ENCODE results near the gene PAH. TPM values are rescaled to one million over a fixed set of nuclear protein-coding genes. Genes with fewer than 3 reads are reported as not detected.

PAH gene
- total RNA-seq, 2 experiments from 2014 or later, result not detected

- no peaks in the 10 kb centered on the region for H3K36me3 Mint-ChIP-seq (ENCODE audit: low read depth)
- peaks cover 1% of the 10 kb centered on the region for H3K27me3 Mint-ChIP-seq
- no peaks in the 10 kb centered on the region for H3K4me1 Mint-ChIP-seq
- no peak overlapping the region for H3K27ac Mint-ChIP-seq
- H3K9me3 Mint-ChIP-seq, result no peaks in the 10 kb centered on the region
- POLR2A ChIA-PET, result no interaction called here
- CTCF ChIA-PET, result interaction anchor here (0.6 kb wide), 1 partner anchor 939 kb away, joined by 3 read pairs; no protein-coding TSS in a partner anchor
- H3K4me3 Mint-ChIP-seq, result no peak overlapping the region
- no peak for DNase-seq
Measured at GRCh38 chr12:102816816-102817434, 100.1 kb downstream of the PAH start.

GRCh38 chr12:102814691-102815367 is 102.2 kb downstream of the PAH start:
- DNase-seq, result no peak
- Mint-ChIP-seq H3K36me3 (ENCODE audit: low read depth) (no peaks in the 10 kb centered on the region), H3K4me3 (no peak overlapping the region), H3K27me3 (peaks cover 1% of the 10 kb centered on the region), H3K4me1 (no peaks in the 10 kb centered on the region), H3K27ac (no peak overlapping the region), H3K9me3 (no peaks in the 10 kb centered on the region)
- POLR2A ChIA-PET, result no interaction called here
- CTCF ChIA-PET, result no interaction called here

DNA sequence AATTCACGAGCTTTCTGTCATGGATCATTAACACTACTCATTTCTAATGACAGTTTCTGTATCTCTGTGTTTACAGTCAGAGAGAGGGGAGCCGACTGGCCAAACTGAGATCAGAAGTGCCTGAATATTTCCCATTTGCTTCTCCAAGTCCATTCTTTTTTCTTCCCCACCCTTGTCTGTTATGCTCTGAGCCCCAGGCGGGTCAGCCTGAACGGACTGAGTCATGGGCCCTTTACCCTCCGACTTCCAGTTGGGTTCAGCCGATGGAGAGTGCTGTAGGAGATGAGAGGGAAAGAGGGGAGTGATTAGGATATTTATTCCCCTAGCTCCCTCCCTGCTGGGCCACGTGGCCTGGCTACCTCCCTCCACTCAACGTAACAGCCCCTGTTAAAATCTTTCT is 104.7 kb downstream of the PAH start:
- Mint-ChIP-seq H3K27me3 (peaks cover 1% of the 10 kb centered on the region), H3K4me1 (no peaks in the 10 kb centered on the region), H3K4me3 (no peak overlapping the region), H3K9me3 (no peaks in the 10 kb centered on the region), H3K27ac (no peak overlapping the region), H3K36me3 (ENCODE audit: low read depth) (no peaks in the 10 kb centered on the region)
- POLR2A ChIA-PET, result no interaction called here
- CTCF ChIA-PET, result no interaction called here
- DNase-seq, result no peak

GRCh38 chr12:102811110-102811737 is 105.8 kb downstream of the PAH start:
- H3K27ac Mint-ChIP-seq, result no peak overlapping the region
- H3K27me3 Mint-ChIP-seq, result peaks cover 1% of the 10 kb centered on the region
- no peaks in the 10 kb centered on the region for H3K36me3 Mint-ChIP-seq (ENCODE audit: low read depth)
- H3K4me1 Mint-ChIP-seq, result no peaks in the 10 kb centered on the region
- DNase-seq, result no peak
- no peaks in the 10 kb centered on the region for H3K9me3 Mint-ChIP-seq
- H3K4me3 Mint-ChIP-seq, result no peak overlapping the region
- POLR2A ChIA-PET, result no interaction called here
- CTCF ChIA-PET, result interaction anchor here (0.7 to 1.5 kb wide), 4 partner anchors 9 to 1358 kb away, joined by 3 read pairs; no protein-coding TSS in a partner anchor

GRCh38 chr12:102808412-102808811 is 108.6 kb downstream of the PAH start:
- ChIA-PET CTCF (no interaction called here), POLR2A (no interaction called here)
- Mint-ChIP-seq H3K4me3 (no peak overlapping the region), H3K4me1 (no peaks in the 10 kb centered on the region), H3K27ac (no peak overlapping the region), H3K9me3 (peaks cover 3% of the 10 kb centered on the region), H3K27me3 (peaks cover 1% of the 10 kb centered on the region), H3K36me3 (ENCODE audit: low read depth) (no peaks in the 10 kb centered on the region)
- no peak for DNase-seq

DNA sequence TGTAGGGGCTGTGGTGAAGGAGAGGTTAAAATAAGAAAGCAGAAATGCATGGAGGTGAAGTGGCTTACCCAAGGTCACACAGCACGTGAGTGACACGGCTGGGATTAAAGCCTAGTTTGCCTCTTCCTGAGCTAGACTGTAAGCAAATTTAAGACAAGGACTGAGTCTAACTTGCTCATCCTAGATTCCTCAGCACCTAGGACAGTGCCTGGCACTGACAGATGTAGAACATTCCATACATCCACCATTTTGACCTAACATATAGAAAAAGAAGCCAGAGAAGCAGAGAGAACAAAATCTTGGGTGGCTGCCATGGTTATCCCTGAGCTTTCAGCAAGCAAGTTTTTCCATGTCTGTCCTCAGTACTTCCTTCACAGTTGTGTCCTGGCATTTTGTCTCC is 110.5 kb downstream of the PAH start:
- Mint-ChIP-seq H3K27ac (no peak overlapping the region), H3K27me3 (no peaks in the 10 kb centered on the region), H3K4me1 (no peaks in the 10 kb centered on the region), H3K4me3 (no peak overlapping the region), H3K36me3 (ENCODE audit: low read depth) (no peaks in the 10 kb centered on the region), H3K9me3 (peaks cover 3% of the 10 kb centered on the region)
- ChIA-PET POLR2A (no interaction called here), CTCF (no interaction called here)
- no peak for DNase-seq

GRCh38 chr12:102806110-102806509 is 110.9 kb downstream of the PAH start:
- Mint-ChIP-seq H3K27ac (no peak overlapping the region), H3K4me3 (no peak overlapping the region), H3K4me1 (no peaks in the 10 kb centered on the region), H3K9me3 (peaks cover 3% of the 10 kb centered on the region), H3K27me3 (no peaks in the 10 kb centered on the region), H3K36me3 (ENCODE audit: low read depth) (no peaks in the 10 kb centered on the region)
- ChIA-PET POLR2A (no interaction called here), CTCF (no interaction called here)
- DNase-seq, result no peak

DNA sequence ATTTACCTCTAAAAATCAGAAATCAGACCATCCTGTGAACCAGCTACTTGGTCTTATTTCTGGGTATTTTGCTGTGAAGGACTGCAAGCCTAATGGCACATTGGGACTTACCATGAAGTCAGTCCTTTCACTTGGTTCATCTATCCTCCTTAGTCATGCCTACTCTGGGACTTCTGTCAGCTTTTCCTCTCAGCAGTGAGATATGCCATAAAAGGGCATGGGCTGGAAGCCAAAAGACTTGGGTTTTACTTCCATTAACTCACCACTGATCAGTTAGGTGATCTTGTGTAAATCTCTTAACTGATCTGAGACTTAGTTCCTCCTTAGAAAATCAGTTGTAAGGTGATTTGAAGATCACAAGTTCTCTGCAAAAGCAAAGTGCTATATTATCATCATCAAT is 116.5 kb downstream of the PAH start:
- ChIA-PET CTCF (no interaction called here), POLR2A (no interaction called here)
- no peak overlapping the region for H3K27ac Mint-ChIP-seq
- H3K9me3 Mint-ChIP-seq, result peaks cover 3% of the 10 kb centered on the region
- no peak overlapping the region for H3K4me3 Mint-ChIP-seq
- H3K4me1 Mint-ChIP-seq, result no peaks in the 10 kb centered on the region
- H3K36me3 Mint-ChIP-seq (ENCODE audit: low read depth), result no peaks in the 10 kb centered on the region
- DNase-seq, result no peak
- H3K27me3 Mint-ChIP-seq, result no peaks in the 10 kb centered on the region

GRCh38 chr12:102799229-102799628 is 117.8 kb downstream of the PAH start:
- Mint-ChIP-seq H3K27ac (no peak overlapping the region), H3K4me3 (no peak overlapping the region), H3K36me3 (ENCODE audit: low read depth) (no peaks in the 10 kb centered on the region), H3K9me3 (peaks cover under 1% of the 10 kb centered on the region), H3K4me1 (no peaks in the 10 kb centered on the region), H3K27me3 (no peaks in the 10 kb centered on the region)
- CTCF ChIA-PET, result no interaction called here
- no peak for DNase-seq
- POLR2A ChIA-PET, result no interaction called here

GRCh38 chr12:102797528-102797927 is 119.5 kb downstream of the PAH start:
- H3K4me3 Mint-ChIP-seq, result no peak overlapping the region
- H3K4me1 Mint-ChIP-seq, result no peaks in the 10 kb centered on the region
- no peaks in the 10 kb centered on the region for H3K36me3 Mint-ChIP-seq (ENCODE audit: low read depth)
- DNase-seq, result no peak
- H3K27me3 Mint-ChIP-seq, result no peaks in the 10 kb centered on the region
- CTCF ChIA-PET, result no interaction called here
- POLR2A ChIA-PET, result no interaction called here
- H3K9me3 Mint-ChIP-seq, result no peaks in the 10 kb centered on the region
- H3K27ac Mint-ChIP-seq, result no peak overlapping the region

- ChIA-PET CTCF (no interaction called here), POLR2A (no interaction called here)
- DNase-seq, result no peak
- Mint-ChIP-seq H3K4me1 (no peaks in the 10 kb centered on the region), H3K4me3 (no peak overlapping the region), H3K36me3 (ENCODE audit: low read depth) (no peaks in the 10 kb centered on the region), H3K9me3 (no peaks in the 10 kb centered on the region), H3K27ac (no peak overlapping the region), H3K27me3 (no peaks in the 10 kb centered on the region)
Measured at GRCh38 chr12:102793921-102794320, 123.1 kb downstream of the PAH start.
